ENCODE measurements around the gene TSPAN12.

- TF ChIP-seq CTCF (IDR thresholded peaks at IDR 0.05; ENCODE audit: insufficient read depth, low read length) (no peak), POLR2AphosphoS5 (IDR thresholded peaks at IDR 0.05; ENCODE audit: low read depth) (no peak), REST (IDR thresholded peaks at IDR 0.05; ENCODE audit: insufficient replicate concordance, low read depth) (no peak)
Observed at GRCh38 chr7:120867932-120868331, 10.0 kb upstream of the TSPAN12 start.

All from HL-60 (cell line).